Stimulated activated CD4-positive, alpha-beta T cell treated with anti-CD3 and anti-CD28 coated beads, Interleukin-4, amount 100 ng/mL, for 48 hours (primary cell): ENCODE results near the gene FSTL4.
A peak's percentile ranks its signal among the peaks of the same experiment; 100 is the strongest.
"Not testable (repeated sequence)": the region's sequence is repeated elsewhere in the genome, so short reads cannot be mapped to it uniquely, and the experiment has no call there.

Experiments used
- DNase-seq, 2 donors: peaks; one replicate each; pipeline ENCODE4 v3.0.0-alpha.2; 2020; ENCODE audit warnings: low read depth in 2 of 2

Gene FSTL4

GRCh38 chr5:133552925-133553525 lies 59.3 kb downstream of the FSTL4 start:
- peak; percentile 38 to 45 for DNase-seq

- no peak for DNase-seq
These were observed 65.8 kb downstream of the FSTL4 start for GRCh38 chr5:133546500-133546899.

GRCh38 chr5:133544346-133544745 lies 68.0 kb downstream of the FSTL4 start:
- no peak for DNase-seq

- DNase-seq: no peak
These were observed 72.5 kb downstream of the FSTL4 start for GRCh38 chr5:133539818-133540217.

- DNase-seq: no peak
These were observed 73.6 kb downstream of the FSTL4 start for GRCh38 chr5:133538718-133539117.

GRCh38 chr5:133535241-133535929 lies 77.0 kb downstream of the FSTL4 start:
- not testable (repeated sequence) for DNase-seq

- DNase-seq: no peak
These were observed 77.8 kb downstream of the FSTL4 start for GRCh38 chr5:133534566-133534965.

- no peak for DNase-seq
These were observed 78.8 kb downstream of the FSTL4 start for GRCh38 chr5:133533541-133533940.

- no peak for DNase-seq
These were observed 80.7 kb downstream of the FSTL4 start for GRCh38 chr5:133531594-133531993.

- DNase-seq: no peak
These were observed 81.2 kb downstream of the FSTL4 start for GRCh38 chr5:133531178-133531577.

- no peak for DNase-seq
These were observed 82.1 kb downstream of the FSTL4 start for GRCh38 chr5:133530270-133530669.

GRCh38 chr5:133528841-133529240 lies 83.5 kb downstream of the FSTL4 start:
- no peak for DNase-seq

- no peak for DNase-seq
These were observed 85.0 kb downstream of the FSTL4 start for GRCh38 chr5:133527311-133527710.

- no peak for DNase-seq
These were observed 86.0 kb downstream of the FSTL4 start for GRCh38 chr5:133526368-133526767.

- no peak for DNase-seq
These were observed 87.2 kb downstream of the FSTL4 start for GRCh38 chr5:133525126-133525525.

GRCh38 chr5:133524666-133525065 lies 87.7 kb downstream of the FSTL4 start:
- no peak for DNase-seq

GRCh38 chr5:133523961-133524586 lies 88.3 kb downstream of the FSTL4 start:
- DNase-seq: no peak

GRCh38 chr5:133523013-133523658 lies 89.2 kb downstream of the FSTL4 start:
- DNase-seq: no peak

- DNase-seq: no peak
These were observed 90.5 kb downstream of the FSTL4 start for GRCh38 chr5:133521801-133522200.

- DNase-seq: no peak
These were observed 91.2 kb downstream of the FSTL4 start for GRCh38 chr5:133520991-133521706.

GRCh38 chr5:133520062-133520461 lies 92.3 kb downstream of the FSTL4 start:
- no peak for DNase-seq

GRCh38 chr5:133519191-133519590 lies 93.2 kb downstream of the FSTL4 start:
- no peak for DNase-seq
